ENCODE data around the gene MRE11. TPM values are rescaled to one million over a fixed set of nuclear protein-coding genes. Genes with fewer than 3 reads are reported as not detected.
"Not testable (repeated sequence)": the region's sequence is repeated elsewhere in the genome, so short reads cannot be mapped to it uniquely, and the experiment has no call there.

Gene MRE11
- total RNA-seq, 1 experiment from 2014 or later = 27.2 TPM

DNA sequence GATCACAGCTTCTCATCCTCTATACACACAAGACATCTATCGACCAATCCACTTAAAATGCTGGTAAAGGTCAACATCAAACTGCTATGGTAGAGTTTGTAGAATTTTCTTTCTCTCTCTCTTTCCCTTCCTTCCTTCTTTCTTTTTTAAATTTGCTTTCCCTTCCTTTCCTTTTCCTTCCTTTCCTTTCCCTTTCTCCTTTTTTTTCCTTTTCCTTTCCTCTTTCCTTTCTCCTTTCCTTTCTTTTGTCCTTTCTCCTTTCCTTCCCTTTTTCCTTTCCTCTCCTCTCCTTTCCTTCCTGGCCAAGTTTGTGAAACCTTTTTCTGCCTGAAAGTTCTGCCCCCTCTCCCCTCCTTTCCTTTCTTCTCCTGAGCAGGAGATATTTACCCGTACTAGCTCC is 21.8 kb upstream of the MRE11 start:
- CTCF ChIA-PET = no interaction called here
- Mint-ChIP-seq H3K4me1 (ENCODE audit: low read depth, unreplicated experiment) (no peaks in the 10 kb centered on the region), H3K27ac (ENCODE audit: unreplicated experiment) (no peak overlapping the region), H3K9me3 (ENCODE audit: low read depth, unreplicated experiment) (no peaks in the 10 kb centered on the region), H3K27me3 (ENCODE audit: unreplicated experiment) (no peaks in the 10 kb centered on the region), H3K36me3 (ENCODE audit: insufficient read depth, unreplicated experiment) (peaks cover 9% of the 10 kb centered on the region), H3K4me3 (ENCODE audit: low read depth, unreplicated experiment) (no peak overlapping the region)
- no peak for DNase-seq
- no TSS peak for BruUV-seq (replicated peaks)
- TF ChIP-seq, protein P1, sequence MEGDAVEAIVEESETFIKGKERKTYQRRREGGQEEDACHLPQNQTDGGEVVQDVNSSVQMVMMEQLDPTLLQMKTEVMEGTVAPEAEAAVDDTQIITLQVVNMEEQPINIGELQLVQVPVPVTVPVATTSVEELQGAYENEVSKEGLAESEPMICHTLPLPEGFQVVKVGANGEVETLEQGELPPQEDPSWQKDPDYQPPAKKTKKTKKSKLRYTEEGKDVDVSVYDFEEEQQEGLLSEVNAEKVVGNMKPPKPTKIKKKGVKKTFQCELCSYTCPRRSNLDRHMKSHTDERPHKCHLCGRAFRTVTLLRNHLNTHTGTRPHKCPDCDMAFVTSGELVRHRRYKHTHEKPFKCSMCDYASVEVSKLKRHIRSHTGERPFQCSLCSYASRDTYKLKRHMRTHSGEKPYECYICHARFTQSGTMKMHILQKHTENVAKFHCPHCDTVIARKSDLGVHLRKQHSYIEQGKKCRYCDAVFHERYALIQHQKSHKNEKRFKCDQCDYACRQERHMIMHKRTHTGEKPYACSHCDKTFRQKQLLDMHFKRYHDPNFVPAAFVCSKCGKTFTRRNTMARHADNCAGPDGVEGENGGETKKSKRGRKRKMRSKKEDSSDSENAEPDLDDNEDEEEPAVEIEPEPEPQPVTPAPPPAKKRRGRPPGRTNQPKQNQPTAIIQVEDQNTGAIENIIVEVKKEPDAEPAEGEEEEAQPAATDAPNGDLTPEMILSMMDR (IDR thresholded peaks at IDR 0.05; ENCODE audit: unreplicated experiment) = no peak
- intact Hi-C loops (cut with micrococcal nuclease; ENCODE audit: unreplicated experiment) = loop anchor here (10.0 kb wide), 1 partner anchor 379 kb away; no protein-coding TSS in a partner anchor

DNA sequence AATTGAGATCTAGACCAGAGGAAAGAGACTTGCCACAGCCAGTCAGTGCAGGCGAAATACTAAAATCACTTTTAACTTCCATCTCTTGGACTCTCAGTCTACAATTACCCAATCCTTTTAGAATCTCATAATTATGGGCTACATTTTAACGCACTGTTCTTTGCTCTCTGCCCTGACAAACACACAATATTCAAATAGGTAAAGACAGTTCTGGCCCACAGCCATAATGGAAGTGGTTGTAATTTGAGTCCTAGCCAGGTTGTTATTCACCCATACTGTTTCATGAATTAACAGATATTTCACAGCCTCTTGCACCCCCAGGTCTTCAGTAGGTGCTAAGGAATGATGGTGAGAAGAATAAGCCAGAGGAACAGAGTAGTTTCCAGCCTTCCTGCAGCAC is 19.4 kb upstream of the MRE11 start:
- Mint-ChIP-seq H3K27ac (ENCODE audit: unreplicated experiment) (no peak overlapping the region), H3K9me3 (ENCODE audit: low read depth, unreplicated experiment) (no peaks in the 10 kb centered on the region), H3K27me3 (ENCODE audit: unreplicated experiment) (no peaks in the 10 kb centered on the region), H3K4me3 (ENCODE audit: low read depth, unreplicated experiment) (peak overlapping the region; percentile 87), H3K36me3 (ENCODE audit: insufficient read depth, unreplicated experiment) (peaks cover 9% of the 10 kb centered on the region), H3K4me1 (ENCODE audit: low read depth, unreplicated experiment) (no peaks in the 10 kb centered on the region)
- TF ChIP-seq, protein P1 (IDR thresholded peaks at IDR 0.05; ENCODE audit: unreplicated experiment) = no peak
- BruUV-seq (replicated peaks) = no TSS peak
- CTCF ChIA-PET = interaction anchor here (1.2 kb wide), 1 partner anchor 34 kb away, joined by 4 read pairs; no protein-coding TSS in a partner anchor
- DNase-seq = no peak
- intact Hi-C loops (cut with micrococcal nuclease; ENCODE audit: unreplicated experiment) = loop anchor here (10.0 kb wide), 1 partner anchor 382 kb away; no protein-coding TSS in a partner anchor

DNA sequence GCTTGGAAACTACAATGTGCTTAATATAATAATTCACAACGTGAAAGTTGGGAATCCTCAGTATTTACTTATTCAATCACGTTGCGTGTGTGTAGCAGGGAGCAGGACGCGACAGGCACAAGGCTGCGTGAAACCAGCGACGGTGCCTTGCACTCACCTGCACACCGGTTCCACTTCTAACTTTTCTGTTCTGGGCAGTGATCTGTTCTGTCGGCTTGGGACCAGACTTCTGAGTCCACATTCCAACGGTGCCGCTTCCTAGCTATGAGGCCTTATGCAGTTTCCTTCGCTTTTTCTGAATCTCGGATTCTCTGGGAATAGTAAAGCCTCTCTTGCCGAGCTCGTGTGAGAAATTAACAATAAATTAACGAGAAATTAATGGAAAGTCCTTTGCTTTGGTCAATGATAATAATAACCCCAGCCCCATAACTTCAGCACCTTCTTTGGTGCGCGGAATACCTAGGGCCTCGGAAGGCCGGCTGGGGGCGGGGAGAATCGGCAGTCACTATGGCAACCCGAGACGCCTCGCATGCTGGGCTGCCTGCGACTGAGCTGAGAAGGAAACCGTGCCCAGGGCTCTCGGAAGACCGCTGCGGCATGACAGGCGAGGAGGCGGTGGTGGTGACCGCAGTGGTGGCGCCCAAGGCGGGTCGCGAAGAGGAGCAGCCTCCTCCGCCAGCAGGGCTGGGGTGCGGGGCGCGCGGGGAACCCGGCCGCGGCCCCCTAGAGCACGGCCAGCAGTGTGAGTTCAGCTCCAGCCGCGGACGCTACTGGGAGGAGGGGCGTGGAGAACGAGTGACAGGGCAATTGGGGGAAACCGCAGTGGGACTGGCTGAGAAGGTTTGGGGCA is 18.5 kb upstream of the MRE11 start, which contains the start of gene C11orf97:
Gene C11orf97, plus strand, starts transcription at position 530 of the 850 bp plus-strand sequence. Its CDS starts 68 bp downstream, at position 598.
- DNase-seq = peak; percentile 72
- Mint-ChIP-seq H3K27me3 (ENCODE audit: unreplicated experiment) (no peaks in the 10 kb centered on the region), H3K4me3 (ENCODE audit: low read depth, unreplicated experiment) (peak within 1 kb of the TSS; percentile 87), H3K27ac (ENCODE audit: unreplicated experiment) (no peak within 1 kb of the TSS), H3K36me3 (ENCODE audit: insufficient read depth, unreplicated experiment) (peaks cover 9% of the 10 kb centered on the region), H3K4me1 (ENCODE audit: low read depth, unreplicated experiment) (no peaks in the 10 kb centered on the region), H3K9me3 (ENCODE audit: low read depth, unreplicated experiment) (no peaks in the 10 kb centered on the region)
- TF ChIP-seq, protein P1 (IDR thresholded peaks at IDR 0.05; ENCODE audit: unreplicated experiment) = no peak
- CTCF ChIA-PET = interaction anchor here (0.7 to 1.2 kb wide), 2 partner anchors 35 to 91 kb away, joined by 3 to 4 read pairs; no protein-coding TSS in a partner anchor
- intact Hi-C loops (cut with micrococcal nuclease; ENCODE audit: unreplicated experiment) = loop anchor here (10.0 kb wide), 1 partner anchor 383 kb away; no protein-coding TSS in a partner anchor
- BruUV-seq (replicated peaks) = no TSS peak

DNA sequence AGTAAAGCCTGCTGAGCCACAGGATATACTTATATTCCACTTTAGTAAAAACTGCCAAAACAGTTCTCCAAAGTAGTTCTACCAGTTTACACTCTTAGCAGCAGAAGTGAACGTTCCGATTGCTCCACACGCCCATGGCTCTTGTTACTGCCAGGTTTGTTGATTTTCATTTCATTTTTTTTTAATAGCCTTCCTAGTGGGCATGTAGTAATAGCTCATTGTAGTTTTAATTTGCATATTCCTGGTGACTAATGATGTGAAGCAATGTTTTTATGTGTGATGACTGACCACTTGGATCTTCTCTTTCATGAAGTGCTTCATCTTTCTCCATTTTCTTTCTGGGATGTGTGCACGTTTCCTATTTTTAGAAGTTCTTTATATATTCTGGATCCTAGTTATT is 13.8 kb upstream of the MRE11 start:
- BruUV-seq (replicated peaks) = no TSS peak
- peaks cover 8% of the 10 kb centered on the region for H3K36me3 Mint-ChIP-seq (ENCODE audit: insufficient read depth, unreplicated experiment)
- no peaks in the 10 kb centered on the region for H3K27me3 Mint-ChIP-seq (ENCODE audit: unreplicated experiment)
- no peaks in the 10 kb centered on the region for H3K4me1 Mint-ChIP-seq (ENCODE audit: low read depth, unreplicated experiment)
- DNase-seq = no peak
- no peak overlapping the region for H3K27ac Mint-ChIP-seq (ENCODE audit: unreplicated experiment)
- intact Hi-C loops (cut with micrococcal nuclease; ENCODE audit: unreplicated experiment) = loop anchor here (10.0 kb wide), 1 partner anchor 1273 kb away; no protein-coding TSS in a partner anchor
- H3K4me3 Mint-ChIP-seq (ENCODE audit: low read depth, unreplicated experiment) = no peak overlapping the region
- CTCF ChIA-PET = no interaction called here
- no peaks in the 10 kb centered on the region for H3K9me3 Mint-ChIP-seq (ENCODE audit: low read depth, unreplicated experiment)
- TF ChIP-seq, protein P1 (IDR thresholded peaks at IDR 0.05; ENCODE audit: unreplicated experiment) = no peak

- CTCF ChIA-PET; H3K27me3 Mint-ChIP-seq (ENCODE audit: unreplicated experiment); H3K9me3 Mint-ChIP-seq (ENCODE audit: low read depth, unreplicated experiment); H3K4me1 Mint-ChIP-seq (ENCODE audit: low read depth, unreplicated experiment); H3K36me3 Mint-ChIP-seq (ENCODE audit: insufficient read depth, unreplicated experiment); H3K27ac Mint-ChIP-seq (ENCODE audit: unreplicated experiment); DNase-seq; H3K4me3 Mint-ChIP-seq (ENCODE audit: low read depth, unreplicated experiment); BruUV-seq (replicated peaks): not testable (repeated sequence)
- intact Hi-C loops (cut with micrococcal nuclease; ENCODE audit: unreplicated experiment) = loop anchor here (10.0 kb wide), 1 partner anchor 1272 kb away; no protein-coding TSS in a partner anchor
Measured at GRCh38 chr11:94506513-94506912, 12.9 kb upstream of the MRE11 start.

All from Calu3 (cell line).